H1 (cell line): Measurements from ENCODE around the gene ANKRD6. TPM values are rescaled to one million over a fixed set of nuclear protein-coding genes. Genes with fewer than 3 reads are reported as not detected.

Source experiments
- EZH2 ChIP-seq: fragments of 200-600 bp; sonication (generic); IDR thresholded peaks from 2 replicates; pipeline ENCODE4 v1.7.1; 2012; ENCODE audit warnings: low read depth, mild to moderate bottlenecking, moderate library complexity, low read length, inconsistent platforms; ENCODE audit not compliant: severe bottlenecking
- NRF1 ChIP-seq: IDR thresholded peaks from 2 replicates; pipeline ENCODE4 v1.6.1; 2011; ENCODE audit warnings: mild to moderate bottlenecking, low read depth, low read length, improper control_type of control experiment
- polyA plus RNA-seq, 7 experiments: library from polyadenylated mRNA; depleted of rRNA in 3 of 7; stranded (reverse) in 5 of 7; unstranded in 2 of 7; fragments of >200 nt in 5 of 7; fragments of 200-250 nt in 2 of 7; gene quantifications; 1 replicate in 5 of 7; 2 replicates in 1 of 7; 4 replicates in 1 of 7; pipeline versions ENCODE4 v1.2.1 to v1.2.3, GENCODE V29; 2011 to 2013; ENCODE audit warnings: missing spikeins in 2 of 7, mixed read lengths in 2 of 7
- total RNA-seq: library from RNA; stranded (reverse); fragmentation: NEBNext Ultra II Directional; extraction: Animal tissue kit (Norgen Biotek cat#: 25700); gene quantifications from 2 replicates; pipeline ENCODE4 v1.2.1, GENCODE V29; 2021

Gene ANKRD6
- total and polyA plus RNA-seq, 2 of the 8 experiments (the other 6 are each of a cell fraction or from before 2014, with no cell fraction given) = 5.9 to 12.8 TPM

DNA sequence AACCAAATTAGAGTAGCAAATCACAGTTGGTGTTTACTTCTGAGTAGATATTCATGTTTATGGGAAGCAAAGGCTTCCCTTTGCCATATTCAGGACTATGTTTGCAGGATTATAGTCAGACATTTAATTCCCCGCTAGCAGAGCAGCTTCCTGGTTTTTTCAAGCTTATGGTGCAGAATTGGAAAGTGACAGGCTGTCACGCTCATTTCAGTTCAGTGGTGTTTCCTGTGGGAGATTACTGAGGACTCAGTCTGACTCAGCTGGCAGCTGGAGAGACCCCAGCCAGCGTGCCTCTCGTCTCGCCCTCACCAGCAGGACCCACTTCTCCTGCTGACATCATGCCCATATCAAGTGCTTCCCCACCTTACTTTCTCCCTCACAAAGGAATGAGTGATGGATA, 120.5 kb downstream of the ANKRD6 start (continued):
- no peak for TF ChIP-seq NRF1
- no peak for TF ChIP-seq EZH2
